HG02763 (cell line): ENCODE data around the gene POU2AF2.
"Not testable (repeated sequence)": the region's sequence is repeated elsewhere in the genome, so short reads cannot be mapped to it uniquely, and the experiment has no call there.

Source experiments
- ATAC-seq: cut with Tn5 transposase; IDR thresholded peaks from one replicate; pipeline ENCODE4 v1.9.1; 2021; ENCODE audit warnings: mild to moderate bottlenecking, moderate library complexity; ENCODE audit not compliant: unreplicated experiment

The POU2AF2 gene

GRCh38 chr11:111301842-111302118 is 56.3 kb downstream of the POU2AF2 start:
- ATAC-seq = no peak

GRCh38 chr11:111302298-111302697 is 56.8 kb downstream of the POU2AF2 start:
- no peak for ATAC-seq

DNA sequence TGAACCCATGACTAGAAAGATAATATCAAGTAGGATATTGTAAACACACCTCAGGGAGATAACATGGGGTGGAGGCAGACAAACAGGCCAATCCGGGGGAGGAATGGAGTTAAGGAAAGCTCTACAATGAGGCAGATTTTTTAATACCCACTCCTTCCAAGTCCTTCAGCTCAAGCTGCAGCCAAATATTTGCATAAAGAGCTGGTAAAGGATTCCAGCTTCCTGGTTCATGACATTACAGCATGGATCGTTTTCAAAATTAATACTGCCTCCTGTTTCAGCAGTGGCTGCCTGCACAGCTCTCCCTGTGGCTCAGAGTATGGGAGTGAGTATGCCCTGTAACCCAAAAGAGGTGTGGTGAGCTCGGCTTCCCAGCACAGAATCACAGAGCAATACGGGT is 57.9 kb downstream of the POU2AF2 start:
- ATAC-seq = no peak

DNA sequence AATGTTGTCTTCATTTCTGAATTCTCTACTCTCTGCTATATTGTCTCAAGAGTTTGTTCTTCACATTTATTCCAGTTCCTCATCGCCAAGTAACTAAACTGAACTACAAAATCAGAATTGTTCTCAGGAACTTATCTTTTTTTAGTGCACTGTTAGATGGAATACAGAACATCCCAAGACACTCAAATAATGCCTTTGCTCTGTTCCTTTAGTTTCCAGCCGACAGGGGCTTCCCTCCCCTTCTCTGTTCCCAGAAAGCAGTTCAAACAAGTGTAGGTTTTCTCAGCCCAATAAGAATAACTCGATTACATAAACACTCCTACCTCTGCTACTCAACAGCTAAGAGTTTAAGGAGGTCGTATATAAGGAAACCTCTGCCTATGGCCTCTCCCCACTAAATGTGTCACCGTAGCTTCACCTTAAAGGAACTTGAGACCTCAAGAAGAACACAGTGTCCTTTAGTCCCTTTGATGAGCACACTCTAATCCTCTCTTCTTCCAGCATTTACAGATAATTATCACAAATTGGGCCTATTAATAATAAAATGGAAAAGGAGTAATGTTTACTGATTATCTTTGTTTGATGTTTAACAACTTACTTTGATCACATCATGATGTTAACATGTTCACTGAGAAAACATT is 59.8 kb downstream of the POU2AF2 start:
- no peak for ATAC-seq

DNA sequence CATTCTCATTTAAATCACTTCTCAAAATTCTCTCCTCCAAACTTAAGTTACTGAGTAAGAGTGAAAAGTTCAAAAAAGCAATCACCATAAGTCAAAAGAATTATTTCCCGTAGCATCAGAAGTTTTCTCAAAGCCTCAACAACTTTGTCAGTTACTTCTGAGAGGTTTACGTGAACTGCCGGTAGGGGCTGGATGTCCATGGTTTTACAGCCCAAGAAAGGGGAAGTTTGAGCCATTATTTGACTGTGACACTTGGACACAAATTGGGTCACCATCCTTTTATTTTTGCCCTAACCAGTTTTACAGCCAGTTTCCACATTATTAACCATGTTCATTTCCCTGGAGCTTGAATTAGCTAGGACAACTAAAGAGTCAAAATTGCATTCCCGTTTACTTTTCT is 60.4 kb downstream of the POU2AF2 start:
- ATAC-seq = no peak

DNA sequence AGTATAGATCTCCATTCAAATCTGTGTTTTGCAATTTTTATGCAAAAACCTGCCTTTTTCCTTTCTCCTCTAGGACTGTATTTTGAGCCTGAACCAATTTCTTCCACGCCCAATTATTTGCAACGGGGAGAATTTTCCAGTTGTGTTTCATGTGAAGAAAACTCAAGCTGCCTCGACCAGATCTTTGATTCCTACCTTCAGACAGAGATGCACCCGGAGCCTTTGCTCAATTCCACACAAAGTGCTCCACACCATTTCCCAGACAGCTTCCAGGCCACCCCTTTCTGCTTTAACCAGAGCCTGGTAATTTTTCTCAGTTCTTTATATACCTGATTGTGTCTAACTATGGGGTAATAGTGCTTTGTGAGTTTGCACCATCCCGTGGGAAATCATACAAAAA is 60.8 kb downstream of the POU2AF2 start:
- no peak for ATAC-seq

DNA sequence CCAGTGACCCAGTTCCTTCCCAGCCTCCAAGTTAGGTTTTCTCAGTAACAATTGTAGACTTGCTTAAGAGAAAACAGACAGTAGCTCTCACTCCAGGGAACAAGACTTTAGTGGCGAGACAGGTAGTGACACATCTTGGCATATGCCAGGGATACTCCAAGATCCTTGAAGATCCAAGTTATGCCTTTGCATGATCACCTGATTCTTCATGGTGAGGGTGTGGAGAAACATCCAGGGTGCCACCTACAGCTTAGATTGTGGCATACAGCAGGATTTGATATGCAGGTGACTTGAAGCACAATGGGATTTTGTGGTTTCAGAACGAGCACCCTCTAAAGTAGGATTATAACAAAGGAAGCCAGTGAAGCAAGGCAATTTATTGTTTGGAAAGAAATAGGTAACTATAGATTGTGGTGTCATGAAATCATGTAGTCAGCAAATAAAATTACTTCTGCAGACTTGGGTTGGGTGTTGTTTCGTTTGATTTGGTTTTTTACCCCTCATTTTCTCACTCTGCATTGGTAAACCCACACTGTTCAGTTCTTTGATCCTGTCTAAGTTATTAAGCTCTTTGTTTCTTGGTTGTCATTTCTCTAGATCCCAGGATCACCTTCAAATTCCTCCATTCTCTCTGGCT is 62.1 kb downstream of the POU2AF2 start:
- no peak for ATAC-seq

GRCh38 chr11:111308140-111308539 is 62.6 kb downstream of the POU2AF2 start:
- no peak for ATAC-seq

- ATAC-seq = no peak
Observed at GRCh38 chr11:111309215-111309915, 63.8 kb downstream of the POU2AF2 start.

- ATAC-seq = no peak
Observed at GRCh38 chr11:111310088-111310487, 64.6 kb downstream of the POU2AF2 start.

DNA sequence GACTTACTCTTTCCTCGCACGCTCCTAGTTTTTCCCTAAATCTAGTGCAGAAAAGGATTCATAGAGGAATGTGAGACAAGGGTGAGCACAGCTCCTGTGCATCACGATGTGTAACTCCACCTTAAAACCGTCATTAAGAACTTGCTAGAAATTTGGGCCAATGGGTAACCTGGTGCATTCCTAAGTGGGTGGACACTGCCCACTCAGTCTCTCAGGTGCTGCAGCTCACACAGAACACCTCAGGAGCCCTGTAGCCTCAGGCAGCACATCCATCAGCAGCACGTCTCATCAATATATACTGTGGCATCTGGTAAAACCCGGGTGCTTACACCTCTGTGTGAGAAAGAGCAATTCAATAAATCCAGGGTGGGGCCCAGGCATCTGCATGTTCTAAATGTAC is 65.2 kb downstream of the POU2AF2 start:
- ATAC-seq = no peak

GRCh38 chr11:111312076-111312475 is 66.6 kb downstream of the POU2AF2 start:
- no peak for ATAC-seq

- no peak for ATAC-seq
Observed at GRCh38 chr11:111319296-111319695, 73.8 kb downstream of the POU2AF2 start.

- not testable (repeated sequence) for ATAC-seq
Observed at GRCh38 chr11:111320199-111320598, 74.7 kb downstream of the POU2AF2 start.

- ATAC-seq = no peak
Observed at GRCh38 chr11:111320728-111321568, 75.4 kb downstream of the POU2AF2 start.

DNA sequence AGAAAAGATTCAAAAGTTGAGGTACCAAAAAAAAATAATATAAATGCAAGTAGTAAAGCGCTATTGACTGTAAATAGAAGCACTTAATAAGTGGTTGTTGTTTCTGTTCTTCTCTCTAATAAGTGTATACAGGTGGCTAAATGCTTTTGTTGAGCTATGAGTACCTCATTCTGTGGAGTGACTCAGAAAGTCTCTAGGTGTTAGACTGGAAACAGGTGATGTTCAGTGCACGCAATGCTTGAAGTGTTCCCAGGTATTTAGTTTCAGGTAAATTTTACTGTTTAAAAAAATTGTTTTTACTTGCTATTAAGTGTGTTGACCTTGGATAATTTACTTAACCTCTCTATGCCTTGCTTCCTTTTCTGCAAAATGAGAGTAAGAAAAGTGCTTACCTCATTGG is 77.0 kb downstream of the POU2AF2 start:
- no peak for ATAC-seq

- no peak for ATAC-seq
Observed at GRCh38 chr11:111324277-111324720, 78.8 kb downstream of the POU2AF2 start.

GRCh38 chr11:111325259-111325658 is 79.7 kb downstream of the POU2AF2 start:
- ATAC-seq = no peak

- no peak for ATAC-seq
Observed at GRCh38 chr11:111326824-111327223, 81.3 kb downstream of the POU2AF2 start.

DNA sequence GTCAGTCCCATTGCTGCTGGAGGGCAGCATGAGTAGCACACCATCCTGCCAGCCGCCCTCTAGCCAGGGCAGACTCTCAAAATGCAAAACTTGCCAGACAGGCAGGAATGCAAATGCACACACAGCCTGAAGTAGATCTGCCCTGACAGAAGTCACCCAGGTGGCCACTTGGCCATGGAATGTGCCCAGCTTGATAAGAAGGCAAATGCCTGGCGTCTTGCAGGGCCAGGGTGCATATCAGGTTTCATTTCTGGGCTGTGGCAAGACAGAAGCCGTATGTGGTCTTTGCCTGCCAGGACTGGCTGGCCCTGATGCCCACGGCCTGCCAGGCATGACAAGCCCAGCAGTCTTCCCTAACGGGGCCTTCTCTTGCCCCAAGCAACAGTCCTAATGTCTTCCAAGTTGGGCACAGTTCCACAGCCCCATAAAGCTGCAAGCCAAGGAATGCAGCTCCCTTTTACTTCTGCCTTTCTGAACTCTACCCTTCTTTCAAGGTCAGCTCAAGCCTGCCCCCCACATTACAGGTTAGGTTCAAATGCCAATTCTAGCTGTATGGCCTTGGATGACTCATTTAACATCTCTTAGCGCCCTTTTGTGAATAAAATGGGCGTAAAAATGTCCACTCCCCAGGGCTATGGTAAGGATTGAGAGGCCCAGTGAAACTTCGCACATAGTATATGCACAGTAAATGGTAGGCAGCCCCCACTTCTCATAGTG is 82.5 kb downstream of the POU2AF2 start:
- ATAC-seq = no peak
